ENCODE measurements around the gene LETM1.

The LETM1 gene

DNA sequence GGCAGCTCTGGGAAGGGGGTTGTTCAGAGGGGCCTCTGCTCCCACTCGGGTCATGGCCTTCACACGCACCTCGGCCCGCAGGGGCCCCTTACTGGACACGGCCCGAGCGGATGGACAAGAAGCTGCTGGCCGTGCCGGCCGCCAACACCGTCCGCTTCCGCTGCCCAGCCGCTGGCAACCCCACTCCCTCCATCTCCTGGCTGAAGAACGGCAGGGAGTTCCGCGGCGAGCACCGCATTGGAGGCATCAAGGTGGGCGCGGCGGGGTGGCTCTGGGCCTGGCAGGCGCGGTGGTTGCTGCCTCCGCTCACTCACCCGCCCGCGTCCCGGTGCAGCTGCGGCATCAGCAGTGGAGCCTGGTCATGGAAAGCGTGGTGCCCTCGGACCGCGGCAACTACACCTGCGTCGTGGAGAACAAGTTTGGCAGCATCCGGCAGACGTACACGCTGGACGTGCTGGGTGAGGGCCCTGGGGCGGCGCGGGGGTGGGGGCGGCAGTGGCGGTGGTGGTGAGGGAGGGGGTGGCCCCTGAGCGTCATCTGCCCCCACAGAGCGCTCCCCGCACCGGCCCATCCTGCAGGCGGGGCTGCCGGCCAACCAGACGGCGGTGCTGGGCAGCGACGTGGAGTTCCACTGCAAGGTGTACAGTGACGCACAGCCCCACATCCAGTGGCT is 54.5 kb downstream of the LETM1 start:
- no peak overlapping the region for H3K4me3 ChIP-seq (ENCODE audit: control insufficient read depth, low read depth, low read length)
- no peak for DNase-seq (ENCODE audit: low read depth)
- TF ChIP-seq, protein P1, sequence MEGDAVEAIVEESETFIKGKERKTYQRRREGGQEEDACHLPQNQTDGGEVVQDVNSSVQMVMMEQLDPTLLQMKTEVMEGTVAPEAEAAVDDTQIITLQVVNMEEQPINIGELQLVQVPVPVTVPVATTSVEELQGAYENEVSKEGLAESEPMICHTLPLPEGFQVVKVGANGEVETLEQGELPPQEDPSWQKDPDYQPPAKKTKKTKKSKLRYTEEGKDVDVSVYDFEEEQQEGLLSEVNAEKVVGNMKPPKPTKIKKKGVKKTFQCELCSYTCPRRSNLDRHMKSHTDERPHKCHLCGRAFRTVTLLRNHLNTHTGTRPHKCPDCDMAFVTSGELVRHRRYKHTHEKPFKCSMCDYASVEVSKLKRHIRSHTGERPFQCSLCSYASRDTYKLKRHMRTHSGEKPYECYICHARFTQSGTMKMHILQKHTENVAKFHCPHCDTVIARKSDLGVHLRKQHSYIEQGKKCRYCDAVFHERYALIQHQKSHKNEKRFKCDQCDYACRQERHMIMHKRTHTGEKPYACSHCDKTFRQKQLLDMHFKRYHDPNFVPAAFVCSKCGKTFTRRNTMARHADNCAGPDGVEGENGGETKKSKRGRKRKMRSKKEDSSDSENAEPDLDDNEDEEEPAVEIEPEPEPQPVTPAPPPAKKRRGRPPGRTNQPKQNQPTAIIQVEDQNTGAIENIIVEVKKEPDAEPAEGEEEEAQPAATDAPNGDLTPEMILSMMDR (IDR thresholded peaks at IDR 0.05; ENCODE audit: control insufficient read depth, insufficient read depth, low read depth, low read length, missing control alignments), result no peak

DNA sequence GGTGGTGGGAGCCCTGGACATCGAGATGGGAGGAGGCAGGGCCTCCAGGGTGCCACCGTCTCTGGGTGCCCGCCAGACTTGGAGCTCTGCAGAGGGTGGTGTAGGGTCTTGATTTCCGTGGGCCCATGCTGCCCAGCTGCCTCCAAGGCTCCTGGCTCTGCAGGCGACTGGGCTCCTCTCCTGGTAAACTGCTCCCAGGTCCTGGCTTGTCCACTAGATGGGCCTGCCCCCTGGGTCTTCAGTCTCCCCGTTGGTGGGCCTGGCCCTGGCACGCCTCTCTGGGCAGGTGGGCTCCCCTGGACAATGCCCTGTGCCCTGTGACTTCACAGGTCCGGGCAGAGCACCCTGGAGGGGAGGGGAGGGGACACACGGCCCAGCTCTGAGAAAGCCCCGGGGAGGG is 55.2 kb downstream of the LETM1 start:
- no peak for DNase-seq (ENCODE audit: low read depth)
- TF ChIP-seq, protein P1 (IDR thresholded peaks at IDR 0.05; ENCODE audit: control insufficient read depth, insufficient read depth, low read depth, low read length, missing control alignments), result no peak
- H3K4me3 ChIP-seq (ENCODE audit: control insufficient read depth, low read depth, low read length), result no peak overlapping the region

DNA sequence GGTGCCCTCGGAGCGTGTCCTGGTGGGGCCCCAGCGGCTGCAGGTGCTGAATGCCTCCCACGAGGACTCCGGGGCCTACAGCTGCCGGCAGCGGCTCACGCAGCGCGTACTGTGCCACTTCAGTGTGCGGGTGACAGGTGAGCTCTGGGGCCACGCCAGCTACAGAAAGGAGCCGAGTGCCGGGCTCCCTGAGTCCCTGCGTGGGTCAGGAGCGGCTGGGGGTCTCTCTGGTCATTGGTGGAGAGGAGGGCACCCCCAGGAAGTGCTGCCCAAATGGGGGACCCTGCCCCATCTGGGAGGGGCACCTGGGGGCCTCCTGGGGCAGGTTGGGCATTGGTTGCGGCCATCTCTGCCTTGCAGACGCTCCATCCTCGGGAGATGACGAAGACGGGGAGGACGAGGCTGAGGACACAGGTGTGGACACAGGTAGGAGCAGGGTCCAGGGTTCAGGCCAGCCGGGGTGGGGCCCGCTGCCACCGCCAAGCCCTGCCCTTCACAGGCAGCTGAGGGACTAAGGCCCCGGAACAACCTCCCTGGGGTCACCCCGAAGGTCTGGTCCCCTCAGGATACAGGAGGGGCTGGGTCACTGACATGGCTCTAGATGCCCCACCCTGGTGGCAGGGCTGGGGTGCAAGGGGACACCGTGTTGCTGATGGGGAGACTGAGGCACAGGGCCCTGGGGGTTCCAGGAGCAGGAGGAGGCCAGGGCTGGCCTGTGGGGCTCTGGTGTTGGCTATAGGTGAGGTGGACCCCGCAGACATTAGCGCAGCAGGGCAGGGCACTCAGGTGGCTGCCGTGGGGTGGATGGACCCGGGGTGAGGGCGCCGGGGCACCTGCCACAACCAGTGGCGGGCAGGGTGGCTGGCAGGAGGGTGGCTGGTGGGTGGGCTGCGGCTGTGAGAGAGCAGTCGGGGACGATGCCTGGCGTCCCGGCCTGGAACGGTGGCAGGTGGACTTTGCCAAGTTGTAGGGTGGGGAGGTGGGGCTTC is 56.3 kb downstream of the LETM1 start:
- H3K4me3 ChIP-seq (ENCODE audit: control insufficient read depth, low read depth, low read length), result no peak overlapping the region
- TF ChIP-seq, protein P1 (IDR thresholded peaks at IDR 0.05; ENCODE audit: control insufficient read depth, insufficient read depth, low read depth, low read length, missing control alignments), result no peak
- no peak for DNase-seq (ENCODE audit: low read depth)

DNA sequence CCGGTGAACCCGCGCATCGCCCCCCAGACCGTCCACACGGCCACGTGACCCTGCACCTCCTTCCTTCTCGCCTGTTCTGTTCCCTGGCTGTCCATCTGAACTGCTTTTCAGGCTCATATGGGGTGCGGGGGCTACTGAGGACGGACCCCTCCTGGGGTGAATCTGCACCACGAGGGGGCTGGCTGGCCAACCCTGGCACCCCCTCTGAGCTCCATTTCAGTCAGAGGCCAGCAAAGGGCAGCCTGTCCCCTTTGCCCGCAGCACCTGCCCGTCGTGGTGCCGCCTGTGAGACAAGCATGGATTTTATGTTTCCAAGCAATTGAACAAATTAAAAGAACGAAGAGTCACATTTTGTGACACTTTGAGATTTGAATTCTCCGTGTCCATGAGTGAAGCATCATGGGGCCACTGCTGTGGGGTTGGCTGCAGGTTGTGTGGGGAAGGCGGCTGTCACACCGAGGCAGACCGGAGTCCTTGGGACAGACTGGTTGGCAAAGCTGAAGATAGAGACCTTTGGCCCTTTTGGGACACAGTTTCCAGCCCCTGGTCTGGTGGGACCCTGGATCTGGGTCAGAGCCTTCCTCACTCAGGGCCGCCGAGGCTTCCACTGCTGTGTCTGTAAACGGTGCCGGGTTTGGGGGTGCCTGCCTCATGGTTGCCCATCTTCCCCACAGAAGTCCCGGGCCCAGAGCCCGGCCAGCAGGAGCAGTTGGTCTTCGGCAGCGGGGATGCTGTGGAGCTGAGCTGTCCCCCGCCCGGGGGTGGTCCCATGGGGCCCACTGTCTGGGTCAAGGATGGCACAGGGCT is 57.2 kb downstream of the LETM1 start:
- TF ChIP-seq, protein P1 (IDR thresholded peaks at IDR 0.05; ENCODE audit: control insufficient read depth, insufficient read depth, low read depth, low read length, missing control alignments), result no peak
- DNase-seq (ENCODE audit: low read depth), result no peak
- H3K4me3 ChIP-seq (ENCODE audit: control insufficient read depth, low read depth, low read length), result no peak overlapping the region

DNA sequence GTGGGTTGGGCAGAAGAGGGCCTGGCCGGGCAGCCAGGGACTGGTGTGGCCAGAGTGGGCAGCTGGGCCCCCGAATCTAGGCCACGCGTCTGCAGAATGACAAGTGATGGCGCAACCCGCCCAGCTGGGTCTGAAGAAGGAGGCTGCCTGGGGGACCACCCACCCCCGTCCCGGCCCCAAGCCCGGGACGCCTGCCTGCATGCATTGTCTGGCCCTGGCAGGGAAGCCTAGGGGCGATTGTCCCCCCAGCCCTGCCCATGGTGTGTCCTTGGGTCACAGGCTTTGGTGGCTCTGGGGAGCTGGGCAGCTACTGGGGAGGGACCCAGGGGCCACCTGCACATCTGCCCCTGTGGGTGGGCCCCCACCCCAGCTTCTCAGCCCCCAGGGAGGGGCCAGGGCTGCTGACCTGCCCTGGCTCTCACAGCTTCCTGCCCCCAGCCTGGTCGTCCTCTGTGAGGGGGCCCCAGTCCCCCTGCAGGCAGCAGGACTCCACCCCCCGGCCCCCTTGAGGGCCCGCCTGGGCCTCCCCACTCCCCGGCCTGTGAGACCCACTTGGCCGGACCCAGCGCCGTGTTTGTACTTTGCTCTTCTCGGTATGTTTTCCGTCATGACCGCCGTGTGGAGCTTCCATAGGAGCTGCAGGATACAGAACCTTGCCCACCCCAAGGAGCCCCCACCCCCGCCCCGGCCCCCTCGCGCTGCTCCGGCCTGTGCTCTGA is 57.9 kb downstream of the LETM1 start:
- TF ChIP-seq, protein P1 (IDR thresholded peaks at IDR 0.05; ENCODE audit: control insufficient read depth, insufficient read depth, low read depth, low read length, missing control alignments), result no peak
- H3K4me3 ChIP-seq (ENCODE audit: control insufficient read depth, low read depth, low read length), result no peak overlapping the region
- no peak for DNase-seq (ENCODE audit: low read depth)

Data from AG09309 (cell line).